Pancreas (tissue), 10 donors: ENCODE measurements around the gene PUS7L. TPM values are rescaled to one million over a fixed set of nuclear protein-coding genes. Genes with fewer than 3 reads are reported as not detected.

Source experiments
- ATAC-seq, 4 donors: fragments of 200-7000 bp; cut with Tn5 transposase; one replicate each; pipeline versions ENCODE4 v1.8.0 to v1.9.1; 2020; ENCODE audit warnings: mild to moderate bottlenecking in 4 of 4, moderate library complexity in 4 of 4
- DNase-seq, 6 donors: peaks; one replicate each; pipeline ENCODE4 v3.0.0-alpha.2; 2020
- FAIRE-seq: peaks from 2 replicates; lab custom pipeline; 2012; peaks lifted over from hg19 to GRCh38; lab: Jason Lieb, UNC
- H3K27ac ChIP-seq, 4 donors: fragments of 200-600 bp; sonication (generic); 1 replicate in 3 of 4; 2 replicates in 1 of 4; pipeline versions ENCODE4 v1.5.0 to v1.8.0; 2020
- H3K27me3 ChIP-seq, 4 donors: fragments of 200-600 bp; one replicate each; pipeline ENCODE4 v1.8.0; 2021
- H3K36me3 ChIP-seq, 3 donors: fragments of 200-600 bp; sonication (generic) in 1 of 3; one replicate each; pipeline versions ENCODE4 v1.5.0 to v1.8.0; 2020 to 2021
- H3K4me1 ChIP-seq, 3 donors: fragments of 200-600 bp; one replicate each; pipeline ENCODE4 v1.8.0; 2021
- H3K4me3 ChIP-seq, 4 donors: fragments of 200-600 bp; sonication (generic) in 2 of 4; one replicate each; pipeline versions ENCODE4 v1.5.0 to v1.8.0; 2020 to 2021
- H3K9me3 ChIP-seq, 4 donors: fragments of 200-600 bp; one replicate each; pipeline ENCODE4 v1.8.0; 2021
- CTCF ChIP-seq, 4 donors: fragments of 200-600 bp; sonication (generic) in 3 of 4; IDR thresholded peaks; one replicate each; pipeline versions ENCODE4 v1.5.0 to v1.8.0; 2021; ENCODE audit warnings: antibody characterized with exemption in 4 of 4
- WGBS, 2 donors: extraction: QIAGEN DNeasy Blood & Tissue Kit; methylation state at CpG; one replicate each; pipeline ENCODE4 v1.1.7; 2013; 5-methylcytosine and 5-hydroxymethylcytosine counted together
- intact Hi-C, 3 donors: fragments of 100-400 bp; cut with DNase I; formaldehyde crosslinking; loops; one replicate each; pipeline versions ENCODE4 v1.11.1 to v1.14.2; 2022
- polyA plus RNA-seq, 2 donors: library from polyadenylated mRNA; stranded (reverse); fragments of 200-250 nt; gene quantifications; one replicate each; pipeline ENCODE4 v1.2.3, GENCODE V29; 2013
- total RNA-seq, 6 donors: library from RNA; stranded (reverse); fragmentation: NEBNext Ultra II Directional in 4 of 6; extraction: Animal tissue kit (Norgen Biotek cat#: 25700) in 4 of 6; gene quantifications; one replicate each; pipeline versions ENCODE4 v1.2.1 to v1.2.4, GENCODE V29; 2021 to 2023
- donor health status: healthy with polysubstance abuse.
- donor health status: DM: no; HTN: no; CAD: no; lungs with moderate emphysema.
- donor health status: DM: no; HTN: no; CAD: no.
- donor health status: control.
- donor health status: control.
- donor health status: Bipolar disorder and iron deficiency.
- donor health status: DM: yes; HTN: yes; CAD: no.
- donor health status: DM: no; HTN: no; CAD: no.
- donor health status: DM: no; HTN: no; CAD: no.
- donor health status: DM: yes; HTN: yes; CAD: no.

PUS7L gene
- total and polyA plus RNA-seq, 8 donors: 1.1 to 10.9 (median 5.9) TPM

- 62 to 77% methylated on average over 2 of the region's 2 CpGs for WGBS, 2 donors
- no peak for DNase-seq
- no peak overlapping the region for H3K4me3 ChIP-seq
- intact Hi-C loops: no loop called here
- ATAC-seq: no peak
- peaks cover 0 to 8% (median 0%) of the 10 kb centered on the region in 3 donors for H3K36me3 ChIP-seq
- no peaks in the 10 kb centered on the region for H3K9me3 ChIP-seq
- H3K27ac ChIP-seq: no peak overlapping the region
- no peaks in the 10 kb centered on the region for H3K4me1 ChIP-seq
- no peak for TF ChIP-seq CTCF (IDR thresholded peaks at IDR 0.05)
- H3K27me3 ChIP-seq: no peaks in the 10 kb centered on the region
- no peak for FAIRE-seq
Observed at GRCh38 chr12:43737646-43738045, 20.9 kb downstream of the PUS7L start.

- WGBS, 2 donors: 90 to 93% methylated on average over 3 of the region's 3 CpGs
Observed at GRCh38 chr12:43736927-43737440, 21.6 kb downstream of the PUS7L start.

GRCh38 chr12:43733687-43734086 lies 24.9 kb downstream of the PUS7L start:
- WGBS, 2 donors: 79 to 88% methylated on average over 3 of the region's 3 CpGs
- FAIRE-seq (no peak), ATAC-seq (no peak), DNase-seq (no peak)
- Histone ChIP-seq H3K4me1 (no peaks in the 10 kb centered on the region), H3K36me3 (peaks cover 0 to 21% (median 0%) of the 10 kb centered on the region in 3 donors), H3K27me3 (no peaks in the 10 kb centered on the region), H3K27ac (no peak overlapping the region), H3K9me3 (no peaks in the 10 kb centered on the region), H3K4me3 (no peak overlapping the region)
- intact Hi-C loops: no loop called here
- TF ChIP-seq CTCF (IDR thresholded peaks at IDR 0.05): no peak

More at GRCh38 chr12:43736927-43737440, 21.6 kb downstream of the PUS7L start:
- Histone ChIP-seq H3K9me3 (no peaks in the 10 kb centered on the region), H3K27me3 (no peaks in the 10 kb centered on the region), H3K4me3 (no peak overlapping the region), H3K27ac (no peak overlapping the region), H3K4me1 (no peaks in the 10 kb centered on the region), H3K36me3 (peaks cover 0 to 8% (median 0%) of the 10 kb centered on the region in 3 donors)
- intact Hi-C loops: no loop called here
- DNase-seq (no peak), FAIRE-seq (no peak), ATAC-seq (no peak)
- no peak for TF ChIP-seq CTCF (IDR thresholded peaks at IDR 0.05)

GRCh38 chr12:43730283-43730682 lies 28.3 kb downstream of the PUS7L start:
- FAIRE-seq (no peak), DNase-seq (no peak), ATAC-seq (no peak)
- Histone ChIP-seq H3K27ac (no peak overlapping the region), H3K4me3 (no peak overlapping the region), H3K9me3 (no peaks in the 10 kb centered on the region), H3K36me3 (peaks cover 0 to 13% (median 0%) of the 10 kb centered on the region in 3 donors), H3K4me1 (no peaks in the 10 kb centered on the region), H3K27me3 (no peaks in the 10 kb centered on the region)
- 65 to 75% methylated on average over 4 of the region's 4 CpGs for WGBS, 2 donors
- intact Hi-C loops: no loop called here
- no peak for TF ChIP-seq CTCF (IDR thresholded peaks at IDR 0.05)

GRCh38 chr12:43728698-43729097 lies 29.9 kb downstream of the PUS7L start:
- H3K4me3 ChIP-seq: no peak overlapping the region
- WGBS, 2 donors: 37 to 56% methylated on average over 1 of the region's 1 CpG
- no peaks in the 10 kb centered on the region for H3K4me1 ChIP-seq
- H3K9me3 ChIP-seq: no peaks in the 10 kb centered on the region
- no peak overlapping the region for H3K27ac ChIP-seq
- no peak for ATAC-seq
- FAIRE-seq: no peak
- intact Hi-C loops: no loop called here
- peaks cover 0 to 13% (median 0%) of the 10 kb centered on the region in 3 donors for H3K36me3 ChIP-seq
- no peaks in the 10 kb centered on the region for H3K27me3 ChIP-seq
- no peak for TF ChIP-seq CTCF (IDR thresholded peaks at IDR 0.05)
- DNase-seq: no peak
